HG03565 (cell line): Measurements from ENCODE around the gene LRCH4.

Experiments used
- ATAC-seq: cut with Tn5 transposase; IDR thresholded peaks from one replicate; pipeline ENCODE4 v1.9.1; 2021; ENCODE audit warnings: mild to moderate bottlenecking, moderate library complexity; ENCODE audit not compliant: unreplicated experiment

Gene LRCH4

DNA sequence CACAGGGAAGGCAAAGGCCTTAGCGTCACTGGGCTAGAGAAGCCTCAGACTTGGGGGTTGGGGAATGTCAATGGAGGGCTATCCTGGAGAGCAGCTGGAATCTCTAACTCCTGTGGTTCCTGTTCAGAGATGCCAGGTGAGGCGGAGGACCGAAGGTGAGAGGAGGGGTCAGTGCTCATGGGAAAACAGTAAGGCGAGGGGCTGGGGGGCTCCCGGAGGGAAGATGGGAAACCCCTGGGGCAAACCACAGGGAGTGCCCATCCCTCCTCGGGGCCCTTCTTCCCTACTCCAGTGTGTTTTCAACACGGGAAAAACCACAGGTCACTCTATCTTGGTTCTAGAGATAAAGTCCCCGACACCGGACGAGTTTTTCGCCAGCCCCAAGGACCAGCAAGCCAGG lies 3.3 kb downstream of the LRCH4 start:
- ATAC-seq: no peak

- no peak for ATAC-seq
These were observed 3.8 kb downstream of the LRCH4 start for GRCh38 chr7:100582041-100582579.

DNA sequence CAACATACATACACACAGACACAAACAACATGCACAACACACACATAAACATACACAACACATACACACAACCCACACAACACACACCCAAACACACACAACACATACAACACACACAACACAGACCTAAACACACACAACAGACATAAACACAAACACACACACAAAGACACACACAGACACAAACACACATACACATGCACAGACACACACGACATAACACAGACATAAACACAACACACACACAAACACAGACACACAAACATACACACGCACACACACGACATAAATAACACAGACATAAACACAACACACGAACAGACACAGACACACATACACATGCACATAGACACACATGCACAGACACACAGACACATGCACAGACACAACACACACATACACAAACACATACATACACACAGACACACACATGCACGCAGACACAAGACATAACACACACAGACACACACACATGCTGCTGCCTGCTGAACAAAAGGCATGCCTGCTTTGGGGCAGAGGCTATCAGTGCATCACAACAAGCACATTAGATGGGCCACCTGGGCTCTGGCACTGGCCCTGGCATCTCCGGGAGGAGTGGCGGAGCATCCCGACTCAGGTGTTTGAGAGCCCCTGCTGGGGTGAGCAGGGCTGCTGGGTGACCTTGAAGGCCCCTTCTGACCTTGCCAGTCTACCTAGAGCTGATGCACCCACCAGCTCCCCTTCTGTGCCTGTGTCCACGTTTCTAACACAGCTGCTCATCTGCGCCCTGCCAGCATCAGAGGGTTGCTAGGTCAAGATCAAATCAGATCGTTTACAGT lies 5.3 kb downstream of the LRCH4 start:
- ATAC-seq: no peak

- ATAC-seq: no peak
These were observed 7.4 kb downstream of the LRCH4 start for GRCh38 chr7:100578246-100579183.

DNA sequence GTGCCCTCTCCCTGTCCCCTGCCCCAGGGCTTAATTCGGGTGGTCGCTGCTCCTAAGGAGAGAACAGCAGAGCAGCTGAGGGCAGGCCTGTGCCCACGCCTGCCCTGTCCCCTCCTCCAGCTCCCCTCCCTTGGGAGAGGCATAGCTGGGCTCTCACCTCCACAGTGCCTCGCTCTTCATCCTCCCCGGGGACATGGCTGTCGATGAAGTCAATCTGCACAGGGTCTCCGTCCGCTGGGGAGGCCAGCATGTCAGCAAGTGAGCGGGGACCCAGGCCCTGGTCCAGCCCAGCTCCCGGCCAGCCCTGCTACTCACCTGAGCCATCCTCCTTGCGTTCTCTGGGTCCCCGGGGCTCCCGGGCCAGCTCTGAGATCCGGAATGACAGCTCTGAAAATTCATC lies 8.4 kb downstream of the LRCH4 start:
- no peak for ATAC-seq

- ATAC-seq: no peak
These were observed 8.8 kb downstream of the LRCH4 start for GRCh38 chr7:100577103-100577502.

DNA sequence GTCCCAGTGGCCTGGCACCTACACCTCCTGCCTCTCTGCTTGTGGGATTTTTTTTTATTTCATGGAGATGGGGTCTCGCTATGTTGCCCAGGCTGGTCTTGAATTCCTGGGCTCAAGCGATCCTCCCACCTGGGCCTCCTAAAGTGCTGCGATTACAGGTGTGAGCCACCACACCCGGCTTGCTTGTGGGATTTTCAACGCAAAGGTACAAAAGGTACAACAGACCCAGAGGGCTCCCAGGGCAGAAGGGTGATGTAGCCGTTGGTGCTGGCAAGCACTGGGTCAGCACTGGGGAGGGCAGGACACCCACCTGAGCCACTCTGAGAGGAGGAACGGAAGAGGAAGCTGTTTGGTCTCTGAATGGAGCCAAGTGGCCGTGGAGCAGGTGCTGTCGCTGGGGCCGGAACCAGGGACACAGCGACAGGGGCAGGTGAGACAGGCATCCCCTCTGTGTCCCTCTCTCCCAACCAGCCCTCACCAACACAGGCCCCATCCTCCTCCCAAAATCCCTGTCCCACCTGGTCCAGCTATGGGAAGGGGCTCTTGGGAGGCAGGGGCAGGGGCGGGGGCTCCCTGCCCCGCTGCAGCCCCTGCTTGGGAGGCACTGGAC lies 9.4 kb downstream of the LRCH4 start:
- ATAC-seq: no peak

- no peak for ATAC-seq
These were observed 10.1 kb downstream of the LRCH4 start for GRCh38 chr7:100575746-100576383.

DNA sequence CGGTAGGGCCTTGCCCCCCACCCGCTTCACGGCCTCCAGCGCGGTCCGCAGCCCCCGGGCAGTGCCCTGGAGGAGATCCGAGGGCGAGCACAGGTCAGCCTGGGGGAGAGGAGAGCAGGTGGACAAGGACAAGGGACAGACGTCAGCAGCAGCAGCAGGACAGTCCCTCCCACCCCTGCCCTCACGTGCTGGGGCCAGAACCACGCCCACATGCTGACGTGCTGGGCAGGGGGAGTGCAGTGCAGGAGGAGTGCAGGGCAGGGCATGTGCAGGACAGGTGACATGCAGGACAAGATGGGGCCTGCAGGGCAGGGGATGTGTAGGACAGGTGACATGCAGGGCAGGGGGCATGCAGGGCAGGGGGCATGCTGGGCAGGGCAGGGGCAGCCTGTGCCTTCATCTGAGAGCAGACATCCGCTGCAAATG lies 10.7 kb downstream of the LRCH4 start:
- no peak for ATAC-seq

DNA sequence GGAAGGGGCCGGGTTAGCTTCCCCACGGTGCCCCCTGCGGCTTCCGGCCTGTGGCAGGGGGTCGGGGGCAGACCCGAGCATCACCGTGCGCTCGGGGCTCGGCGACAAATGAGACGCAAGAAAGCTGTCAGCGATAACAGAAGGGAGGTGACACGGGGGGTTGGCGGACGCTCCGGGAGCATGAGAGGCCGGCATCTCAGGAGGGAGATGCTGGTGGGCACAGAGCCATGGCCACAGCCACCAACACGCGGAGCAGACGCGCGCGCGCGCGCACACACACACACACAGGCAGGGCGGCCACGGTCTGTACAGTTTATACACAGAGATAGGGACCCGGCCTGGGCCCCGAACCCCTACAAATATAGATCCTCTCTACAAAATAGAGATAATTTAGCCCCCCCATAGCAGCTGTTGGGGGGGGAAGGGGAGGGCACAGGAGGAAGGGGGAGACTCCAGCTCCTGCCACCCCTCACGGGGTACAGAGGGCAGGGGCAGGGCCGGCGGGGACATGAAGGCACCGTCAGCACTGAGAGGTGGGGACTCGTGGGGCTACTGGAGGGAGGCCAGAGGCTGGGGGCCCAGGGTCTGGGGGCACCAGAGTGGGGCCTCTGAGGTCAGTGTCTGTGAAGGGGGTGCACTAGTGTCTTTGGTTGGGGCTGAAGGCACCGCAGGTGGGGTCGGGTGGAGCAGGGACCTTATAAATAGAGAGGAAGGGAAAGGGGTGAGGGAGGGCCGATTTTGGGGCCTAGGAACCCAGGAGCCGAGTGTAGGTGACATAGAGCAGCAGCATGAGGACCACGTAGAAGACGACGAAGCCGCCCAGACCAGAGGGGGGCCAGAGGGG lies 11.3 kb downstream of the LRCH4 start:
- no peak for ATAC-seq

- ATAC-seq: no peak
These were observed 12.1 kb downstream of the LRCH4 start, which contains the start of gene SAP25 for GRCh38 chr7:100573691-100574361. Gene SAP25, minus strand, starts transcription at chr7:100573900. Its CDS starts 158 bp downstream, at chr7:100573742.

DNA sequence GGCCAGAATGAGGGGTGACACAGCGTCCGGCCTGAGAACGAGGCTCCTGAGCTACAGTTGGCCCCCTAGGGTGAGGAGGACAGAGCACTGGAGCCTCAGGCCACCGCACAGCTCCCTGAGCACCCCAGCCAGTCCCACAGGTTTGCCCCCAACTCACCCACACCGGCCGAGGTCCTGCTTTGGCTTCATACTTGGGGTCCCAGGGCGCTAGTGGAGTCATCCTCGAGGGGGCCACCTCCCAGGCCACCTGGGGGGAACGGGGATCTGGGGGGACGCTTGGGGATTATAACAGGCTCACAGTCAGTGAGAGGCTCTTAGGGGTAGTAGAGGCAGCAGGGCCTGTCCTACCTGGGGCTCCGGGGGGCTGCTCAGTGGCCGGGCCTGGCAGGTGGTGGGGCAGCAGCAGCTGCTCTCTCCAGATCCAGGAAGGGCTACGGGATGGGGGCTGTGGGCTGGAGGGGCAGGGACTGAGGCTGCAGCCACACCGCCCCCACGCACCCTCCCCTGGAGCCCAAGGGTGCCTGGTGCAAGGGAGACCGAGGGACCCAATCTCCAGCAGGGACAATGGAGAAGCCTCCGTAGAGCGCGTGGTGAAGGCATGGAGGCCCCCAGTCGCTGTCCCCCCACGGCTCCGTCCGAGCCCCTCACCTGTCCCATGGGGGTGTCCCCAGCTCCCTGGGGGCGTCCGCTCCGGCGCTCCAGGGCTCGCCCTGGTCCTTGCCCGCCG lies 12.8 kb downstream of the LRCH4 start:
- no peak for ATAC-seq

GRCh38 chr7:100572281-100572948 lies 13.5 kb downstream of the LRCH4 start:
- no peak for ATAC-seq

- ATAC-seq: no peak
These were observed 14.2 kb downstream of the LRCH4 start for GRCh38 chr7:100571829-100572116.

- ATAC-seq: no peak
These were observed 14.7 kb downstream of the LRCH4 start for GRCh38 chr7:100570954-100571828.

DNA sequence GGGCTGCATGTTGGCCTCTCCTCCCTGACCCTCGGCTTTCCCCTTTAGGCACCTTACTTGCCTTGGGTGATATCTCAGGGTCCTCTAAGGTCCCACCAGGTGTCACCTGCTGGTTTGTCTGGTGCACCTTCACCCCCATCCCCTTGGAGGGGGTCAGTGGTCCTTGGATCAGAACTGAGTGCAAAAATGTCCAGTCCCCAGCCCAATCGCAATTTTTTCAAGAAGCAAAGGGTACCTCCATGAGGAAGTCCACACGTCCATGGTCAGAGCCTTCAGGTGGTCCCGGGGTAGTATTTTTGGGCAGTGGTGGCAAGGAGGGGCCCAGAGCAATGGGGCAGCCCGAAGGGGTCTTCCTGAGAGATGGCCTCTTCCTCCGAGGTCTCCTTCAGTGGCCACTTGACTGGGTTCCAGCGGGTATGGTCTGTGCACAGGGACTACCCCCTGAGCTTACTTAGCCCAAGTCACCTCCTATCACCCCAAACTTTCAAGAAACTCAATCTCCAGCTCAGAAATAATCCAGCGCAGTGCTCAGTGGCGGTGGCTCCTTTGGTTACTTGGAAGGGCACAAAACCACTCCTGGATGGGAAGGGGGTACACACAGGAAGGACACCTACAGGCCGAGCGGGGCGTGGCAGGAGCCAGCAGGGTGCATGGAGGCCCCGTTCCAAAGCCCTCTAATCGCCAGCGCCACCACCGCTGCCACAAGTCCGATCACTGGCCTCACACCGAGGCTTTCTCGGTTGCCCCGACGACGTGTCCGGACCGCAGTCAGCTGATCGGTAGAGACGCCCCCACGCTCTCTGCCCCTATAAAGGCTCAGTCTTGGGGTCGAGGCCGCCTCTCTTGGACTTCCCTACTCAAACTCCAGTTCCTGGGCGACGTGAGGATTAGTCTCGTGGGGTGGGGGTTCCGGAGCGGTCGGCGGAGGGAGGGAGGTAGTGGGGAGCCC lies 16.8 kb downstream of the LRCH4 start:
- ATAC-seq: no peak
